SK-N-SH (cell line): ENCODE measurements around the gene GDI2. TPM values are rescaled to one million over a fixed set of nuclear protein-coding genes. Genes with fewer than 3 reads are reported as not detected.

Experiments used
- CTCF ChIA-PET: fragments of 300-600, 350-600 bp; formaldehyde crosslinking; extraction: SDS; loops from one replicate; lab custom pipeline; 2021; lab: Yijun Ruan, JAX
- POLR2A ChIA-PET: fragments of 350-600 bp; sonication (Branson Sonifier 250); formaldehyde crosslinking; extraction: SDS; loops from one replicate; lab custom pipeline; 2020; ENCODE audit warnings: antibody characterized with exemption, inconsistent platforms; lab: Yijun Ruan, JAX
- DNase-seq: peaks from one replicate; pipeline ENCODE4 v3.0.0; 2012
- H2AFZ ChIP-seq: fragments of 200-600 bp; sonication (generic); 2 replicates; pipeline ENCODE4 v1.8.1; 2016; ENCODE audit warnings: antibody characterized with exemption, mild to moderate bottlenecking, low read depth
- H3F3A ChIP-seq: fragments of 200-600 bp; sonication (generic); replicated peaks from 2 replicates; pipeline ENCODE3; 2016; ENCODE audit warnings: antibody characterized with exemption, mild to moderate bottlenecking; ENCODE audit not compliant: insufficient read depth
- H3K27ac ChIP-seq, 2 experiments: fragments of 200-500 bp in 1 of 2; fragments of 200-600 bp in 1 of 2; sonication (Bioruptor generic) in 1 of 2; sonication (generic), shearing (Covaris generic) in 1 of 2; 2 replicates each; pipeline versions ENCODE4 v1.5.1 to v1.6.1; 2014 to 2016; ENCODE audit warnings: low read depth in 2 of 2, inconsistent platforms in 1 of 2, low read length in 1 of 2, mild to moderate bottlenecking in 1 of 2, mixed read lengths in 1 of 2
- H3K27me3 ChIP-seq: fragments of 200-600 bp; sonication (generic), shearing (Covaris generic); 2 replicates; pipeline ENCODE4 v1.6.1; 2016; ENCODE audit warnings: mixed run types; ENCODE audit not compliant: insufficient read depth
- H3K36me3 ChIP-seq, 2 experiments: fragments of 200-500 bp in 1 of 2; fragments of 200-600 bp in 1 of 2; sonication (Bioruptor generic) in 1 of 2; sonication (generic) in 1 of 2; replicated peaks in 1 of 2; 2 replicates each; pipeline versions ENCODE3 to v1.5.1; 2014 to 2016; ENCODE audit warnings: low read length in 1 of 2, mild to moderate bottlenecking in 1 of 2; ENCODE audit not compliant: insufficient read depth in 2 of 2, control insufficient read depth in 1 of 2
- H3K4me1 ChIP-seq, 2 experiments: fragments of 200-500 bp in 1 of 2; fragments of 200-600 bp in 1 of 2; sonication (Bioruptor generic) in 1 of 2; sonication (generic), shearing (Covaris generic) in 1 of 2; 2 replicates each; pipeline versions ENCODE4 v1.5.1 to v1.6.1; 2014 to 2016; ENCODE audit warnings: low read depth in 1 of 2, low read length in 1 of 2, mixed run types in 1 of 2; ENCODE audit not compliant: insufficient read depth in 2 of 2, control insufficient read depth in 1 of 2
- H3K4me2 ChIP-seq: fragments of 200-600 bp; sonication (generic), shearing (Covaris generic); 2 replicates; pipeline ENCODE4 v1.6.1; 2017; ENCODE audit warnings: mixed run types
- H3K4me3 ChIP-seq, 2 experiments: fragments of 200-500 bp in 1 of 2; fragments of 200-600 bp in 1 of 2; sonication (Bioruptor generic) in 1 of 2; sonication (generic), shearing (Covaris generic) in 1 of 2; 2 replicates each; pipeline versions ENCODE4 v1.5.1 to v1.8.1; 2014 to 2016; ENCODE audit warnings: low read depth in 2 of 2, inconsistent platforms in 1 of 2, low read length in 1 of 2, mild to moderate bottlenecking in 1 of 2, mixed read lengths in 1 of 2, moderate library complexity in 1 of 2
- H3K79me2 ChIP-seq: fragments of 200-600 bp; sonication (generic); 2 replicates; pipeline ENCODE4 v1.8.1; 2017; ENCODE audit warnings: mild to moderate bottlenecking; ENCODE audit not compliant: insufficient read depth
- H3K9ac ChIP-seq: fragments of 200-600 bp; sonication (generic); 2 replicates; pipeline ENCODE4 v1.6.1; 2017; ENCODE audit warnings: mixed run types
- H3K9me2 ChIP-seq: fragments of 200-600 bp; sonication (generic); 2 replicates; pipeline ENCODE4 v1.6.1; 2017; ENCODE audit warnings: mixed run types
- H3K9me3 ChIP-seq: fragments of 200-600 bp; sonication (generic); 2 replicates; pipeline ENCODE4 v1.6.1; 2017; ENCODE audit warnings: mixed run types, mild to moderate bottlenecking, moderate library complexity
- H4K20me1 ChIP-seq: fragments of 200-600 bp; sonication (generic); 2 replicates; pipeline ENCODE4 v1.6.1; 2017; ENCODE audit warnings: mild to moderate bottlenecking, mixed run types; ENCODE audit not compliant: insufficient read depth
- CHD2 ChIP-seq: fragments of 150-350 bp; IDR thresholded peaks from 2 replicates; pipeline ENCODE4 v1.6.1; 2018; ENCODE audit warnings: low read length; ENCODE audit not compliant: partially characterized antibody
- CTCF ChIP-seq: fragments of 200-600 bp; sonication (generic); IDR thresholded peaks from 2 replicates; pipeline ENCODE4 v1.6.1; 2017; ENCODE audit warnings: antibody characterized with exemption, mild to moderate bottlenecking, moderate library complexity
- ELF1 ChIP-seq: IDR thresholded peaks from 2 replicates; pipeline ENCODE4 v1.4.0; 2012
- FOSL2 ChIP-seq: IDR thresholded peaks from 2 replicates; pipeline ENCODE4 v1.4.0; 2012; ENCODE audit warnings: low read depth, mild to moderate bottlenecking, moderate library complexity, borderline replicate concordance
- FOXM1 ChIP-seq: IDR thresholded peaks from 2 replicates; pipeline ENCODE4 v1.4.0; 2012; ENCODE audit warnings: low read depth, mild to moderate bottlenecking
- GATA2 ChIP-seq: sonication (generic); formaldehyde crosslinking; IDR thresholded peaks from 2 replicates; pipeline ENCODE4 v1.5.0; 2020; ENCODE audit warnings: mild to moderate bottlenecking, missing genetic modification reagents
- MAX ChIP-seq: IDR thresholded peaks from 2 replicates; pipeline ENCODE4 v1.4.0; 2012; ENCODE audit warnings: low read depth
- MEF2A ChIP-seq: IDR thresholded peaks from 2 replicates; pipeline ENCODE4 v1.4.0; 2012; ENCODE audit warnings: low read depth, borderline replicate concordance
- MXI1 ChIP-seq: IDR thresholded peaks from 2 replicates; pipeline ENCODE4 v1.6.1; 2012; ENCODE audit warnings: mild to moderate bottlenecking, low read depth, low read length, improper control_type of control experiment
- NFIC ChIP-seq: IDR thresholded peaks from 2 replicates; pipeline ENCODE4 v1.4.0; 2012; ENCODE audit warnings: borderline replicate concordance
- NRF1 ChIP-seq: IDR thresholded peaks from 2 replicates; pipeline ENCODE4 v1.6.1; 2012; ENCODE audit warnings: low read depth, mild to moderate bottlenecking, low read length
- RCOR1 ChIP-seq: fragments of 150-350 bp; IDR thresholded peaks from 2 replicates; pipeline ENCODE4 v1.6.1; 2017; ENCODE audit warnings: antibody characterized with exemption, low read length
- RFX5 ChIP-seq: IDR thresholded peaks from 2 replicates; pipeline ENCODE4 v1.6.1; 2012; ENCODE audit warnings: mild to moderate bottlenecking, improper control_type of control experiment, low read length
- SMC3 ChIP-seq: IDR thresholded peaks from 2 replicates; pipeline ENCODE4 v1.6.1; 2012; ENCODE audit warnings: low read depth, low read length, improper control_type of control experiment
- WGBS: methylation state at CpG from one replicate; pipeline ENCODE4 v1.1.6; 2017; ENCODE audit warnings: low lambda C conversion rate; 5-methylcytosine and 5-hydroxymethylcytosine counted together
- polyA plus RNA-seq, 3 experiments: library from polyadenylated mRNA; depleted of rRNA; stranded (reverse); fragments of >200 nt; gene quantifications; 2 replicates each; pipeline ENCODE4 v1.2.3, GENCODE V29; 2012

GDI2 gene
- polyA plus RNA-seq, 1 of the 3 experiments (the other 2 are of a cell fraction), result 94.3 TPM

DNA sequence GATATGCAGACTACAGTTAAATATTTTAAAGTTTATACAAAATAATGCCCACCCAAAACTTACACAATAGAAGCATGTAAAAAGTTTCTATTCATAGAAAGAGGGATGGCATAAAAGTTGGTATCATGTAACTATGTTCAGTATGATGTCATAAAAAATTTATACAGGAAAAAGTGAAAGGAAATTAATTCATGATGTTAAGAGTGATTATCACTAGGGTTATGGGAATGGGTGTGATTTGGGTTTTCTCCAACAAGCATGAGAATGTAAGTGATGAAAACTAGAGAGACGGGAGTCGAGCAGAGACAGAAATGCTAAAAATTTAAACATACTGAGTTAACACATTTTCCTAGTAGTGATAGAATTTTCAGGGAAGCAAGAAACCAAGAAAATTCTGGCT is 52.7 kb downstream of the GDI2 start:
- 94% methylated on average over 2 of the region's 2 CpGs for WGBS
- H3K4me3 ChIP-seq, result no peak overlapping the region
- peaks cover 49% of the 10 kb centered on the region for H3F3A ChIP-seq
- ChIA-PET CTCF (no interaction called here), POLR2A (no interaction called here)
- no peaks in the 10 kb centered on the region for H4K20me1 ChIP-seq
- no peaks in the 10 kb centered on the region for H3K9me2 ChIP-seq
- H3K4me2 ChIP-seq, result no peak overlapping the region
- no peaks in the 10 kb centered on the region for H3K9me3 ChIP-seq
- H3K27me3 ChIP-seq, result no peaks in the 10 kb centered on the region
- peaks cover 9% of the 10 kb centered on the region; the same call in 1 of the 2 replicates for H3K79me2 ChIP-seq
- no peak overlapping the region for H3K9ac ChIP-seq
- no peak overlapping the region for H2AFZ ChIP-seq
- H3K36me3 ChIP-seq, result peaks cover 89 to 95% of the 10 kb centered on the region in 2 experiments
- H3K27ac ChIP-seq, result no peak overlapping the region
- TF ChIP-seq NFIC (no peak), RCOR1 (no peak), GATA2 (CRISPR knock-in tag) (no peak), FOSL2 (no peak), MXI1 (no peak), MAX (no peak), SMC3 (no peak), CHD2 (no peak), FOXM1 (no peak), NRF1 (no peak), CTCF (no peak), ELF1 (no peak), MEF2A (no peak)
- H3K4me1 ChIP-seq, result no peaks in the 10 kb centered on the region
- no peak for DNase-seq

- CTCF ChIA-PET, result interaction anchor here (0.9 kb wide), 1 partner anchor 317 kb away, joined by 3 read pairs; no protein-coding TSS in a partner anchor
- no peaks in the 10 kb centered on the region for H3K4me1 ChIP-seq
- no peaks in the 10 kb centered on the region for H3K9me3 ChIP-seq
- H2AFZ ChIP-seq, result no peak overlapping the region
- POLR2A ChIA-PET, result no interaction called here
- H3K4me3 ChIP-seq, result no peak overlapping the region
- no peak overlapping the region for H3K9ac ChIP-seq
- H3K27me3 ChIP-seq, result no peaks in the 10 kb centered on the region
- no peaks in the 10 kb centered on the region for H3K9me2 ChIP-seq
- TF ChIP-seq SMC3 (no peak), RFX5 (no peak)
- peaks cover 38% of the 10 kb centered on the region for H3F3A ChIP-seq
- H3K27ac ChIP-seq, result no peak overlapping the region
- H4K20me1 ChIP-seq, result no peaks in the 10 kb centered on the region
- WGBS, result 100% methylated on average over 2 of the region's 2 CpGs
- peaks cover 4% of the 10 kb centered on the region; the same call in 1 of the 2 replicates for H3K79me2 ChIP-seq
- DNase-seq, result no peak
- H3K36me3 ChIP-seq, result peaks cover 73 to 82% of the 10 kb centered on the region in 2 experiments
- H3K4me2 ChIP-seq, result no peak overlapping the region
Observed at GRCh38 chr10:5758927-5759326, 54.3 kb downstream of the GDI2 start.
